Panc1 (cell line): ENCODE results near the gene ADI1. TPM values are rescaled to one million over a fixed set of nuclear protein-coding genes. Genes with fewer than 3 reads are reported as not detected.
"Not testable (repeated sequence)": the region's sequence is repeated elsewhere in the genome, so short reads cannot be mapped to it uniquely, and the experiment has no call there.

ENCODE experiments used
- ATAC-seq: fragments of 200-7000 bp; cut with Tn5 transposase; 2 replicates; pipeline ENCODE4 v1.9.1; 2020; ENCODE audit warnings: mild to moderate bottlenecking, moderate library complexity
- BruUV-seq: library from RNA; stranded (reverse); fragments of 400-500 nt; replicated peaks from 2 replicates; lab custom pipeline; 2021; lab: Mats Ljungman, UMichigan
- CTCF ChIA-PET: fragments of 300-600 bp; sonication (Branson Sonifier 250); formaldehyde crosslinking; loops from one replicate; lab custom pipeline; 2022; ENCODE audit warnings: antibody characterized with exemption; lab: Charles Lee
- POLR2A ChIA-PET: fragments of 300-600 bp; sonication (Branson Sonifier 250); formaldehyde crosslinking; loops from one replicate; lab custom pipeline; 2022; ENCODE audit warnings: antibody characterized with exemption; lab: Charles Lee
- DNase-seq: peaks from one replicate; pipeline ENCODE4 v3.0.0-alpha.2; 2010; ENCODE audit warnings: low read depth, low spot score
- H3K27ac ChIP-seq: 2 replicates; pipeline ENCODE4 v1.5.1; 2011; ENCODE audit warnings: mild to moderate bottlenecking, low read length, inconsistent platforms
- H3K27me3 ChIP-seq: fragments of 200-500 bp; sonication (Bioruptor generic); 2 replicates; pipeline ENCODE4 v1.6.0; 2014; ENCODE audit warnings: low read length, inconsistent platforms; ENCODE audit not compliant: control insufficient read depth, insufficient read depth
- H3K36me3 ChIP-seq: fragments of 200-500 bp; sonication (Bioruptor generic); 2 replicates; pipeline ENCODE4 v1.5.1; 2014; ENCODE audit warnings: inconsistent platforms, mild to moderate bottlenecking, low read length, moderate library complexity; ENCODE audit not compliant: control insufficient read depth, insufficient read depth
- H3K4me1 ChIP-seq: 2 replicates; pipeline ENCODE4 v1.5.1; 2011; ENCODE audit warnings: inconsistent platforms, mild to moderate bottlenecking, low read length, moderate library complexity; ENCODE audit not compliant: control insufficient read depth, insufficient read depth
- H3K4me3 ChIP-seq, 2 experiments: 2 replicates each; pipeline ENCODE4 v1.5.1; 2011 to 2012; ENCODE audit warnings: low read depth in 2 of 2, low read length in 2 of 2, mild to moderate bottlenecking in 2 of 2, inconsistent platforms in 1 of 2, moderate library complexity in 1 of 2
- H3K9me3 ChIP-seq: fragments of 200-500 bp; sonication (Bioruptor generic); 2 replicates; pipeline ENCODE4 v1.5.1; 2014; ENCODE audit warnings: low read depth, mild to moderate bottlenecking, inconsistent platforms, low read length, moderate library complexity; ENCODE audit not compliant: control insufficient read depth, insufficient read depth
- POLR2AphosphoS5 ChIP-seq: IDR thresholded peaks from 2 replicates; pipeline ENCODE4 v1.6.1; 2012; ENCODE audit warnings: mild to moderate bottlenecking, low read depth, low read length, moderate library complexity
- SIN3A ChIP-seq: IDR thresholded peaks from 2 replicates; pipeline ENCODE4 v1.6.1; 2012; ENCODE audit warnings: low read depth, mild to moderate bottlenecking, low read length, moderate library complexity, borderline replicate concordance; ENCODE audit not compliant: insufficient read depth
- TCF7L2 ChIP-seq: IDR thresholded peaks from 2 replicates; pipeline ENCODE4 v1.6.1; 2011; ENCODE audit warnings: mild to moderate bottlenecking, low read depth, low read length, inconsistent platforms
- in situ Hi-C: cut with HindIII; loops from 2 replicates; pipeline ENCODE4 v1.10.0; 2016; ENCODE audit warnings: low sequenced_read_pairs, low pct_unique_long_range_greater_than_20kb
- intact Hi-C: fragments of 100-400 bp; cut with micrococcal nuclease; formaldehyde crosslinking; loops from one replicate; pipeline ENCODE4 v1.10.0; 2022; ENCODE audit not compliant: unreplicated experiment
- total RNA-seq: library from RNA; stranded (reverse); gene quantifications from one replicate; pipeline ENCODE4 v1.2.1, GENCODE V29; 2021; ENCODE audit not compliant: unreplicated experiment
- TF ChIP-seq, protein P1 (sequence below), 2 experiments: IDR thresholded peaks; 2 replicates each; pipeline ENCODE4 v1.6.1; 2011 to 2012; ENCODE audit warnings: low read depth in 2 of 2, control low read depth in 1 of 2, low read length in 1 of 2, mild to moderate bottlenecking in 1 of 2, moderate library complexity in 1 of 2; ENCODE audit not compliant: insufficient read depth in 1 of 2
- TF ChIP-seq, protein P2 (sequence below): fragments of 450-650 bp; IDR thresholded peaks from 2 replicates; pipeline ENCODE4 v1.5.1; 2017; ENCODE audit warnings: mild to moderate bottlenecking

The ADI1 gene
- total RNA-seq, 1 experiment from 2014 or later, result 42.9 TPM

GRCh38 chr2:3454802-3455201, 64.5 kb downstream of the ADI1 start:
- Histone ChIP-seq H3K27me3 (no peaks in the 10 kb centered on the region), H3K27ac (no peak overlapping the region), H3K36me3 (no peaks in the 10 kb centered on the region), H3K4me1 (no peaks in the 10 kb centered on the region), H3K9me3 (no peaks in the 10 kb centered on the region), H3K4me3 (no peak overlapping the region)
- in situ Hi-C loops (no loop called here), intact Hi-C loops (no loop called here)
- POLR2A ChIA-PET, result no interaction called here
- BruUV-seq, result no TSS peak
- CTCF ChIA-PET, result no interaction called here
- TF ChIP-seq POLR2AphosphoS5 (no peak), TCF7L2 (no peak), SIN3A (no peak)
- TF ChIP-seq, protein P1, sequence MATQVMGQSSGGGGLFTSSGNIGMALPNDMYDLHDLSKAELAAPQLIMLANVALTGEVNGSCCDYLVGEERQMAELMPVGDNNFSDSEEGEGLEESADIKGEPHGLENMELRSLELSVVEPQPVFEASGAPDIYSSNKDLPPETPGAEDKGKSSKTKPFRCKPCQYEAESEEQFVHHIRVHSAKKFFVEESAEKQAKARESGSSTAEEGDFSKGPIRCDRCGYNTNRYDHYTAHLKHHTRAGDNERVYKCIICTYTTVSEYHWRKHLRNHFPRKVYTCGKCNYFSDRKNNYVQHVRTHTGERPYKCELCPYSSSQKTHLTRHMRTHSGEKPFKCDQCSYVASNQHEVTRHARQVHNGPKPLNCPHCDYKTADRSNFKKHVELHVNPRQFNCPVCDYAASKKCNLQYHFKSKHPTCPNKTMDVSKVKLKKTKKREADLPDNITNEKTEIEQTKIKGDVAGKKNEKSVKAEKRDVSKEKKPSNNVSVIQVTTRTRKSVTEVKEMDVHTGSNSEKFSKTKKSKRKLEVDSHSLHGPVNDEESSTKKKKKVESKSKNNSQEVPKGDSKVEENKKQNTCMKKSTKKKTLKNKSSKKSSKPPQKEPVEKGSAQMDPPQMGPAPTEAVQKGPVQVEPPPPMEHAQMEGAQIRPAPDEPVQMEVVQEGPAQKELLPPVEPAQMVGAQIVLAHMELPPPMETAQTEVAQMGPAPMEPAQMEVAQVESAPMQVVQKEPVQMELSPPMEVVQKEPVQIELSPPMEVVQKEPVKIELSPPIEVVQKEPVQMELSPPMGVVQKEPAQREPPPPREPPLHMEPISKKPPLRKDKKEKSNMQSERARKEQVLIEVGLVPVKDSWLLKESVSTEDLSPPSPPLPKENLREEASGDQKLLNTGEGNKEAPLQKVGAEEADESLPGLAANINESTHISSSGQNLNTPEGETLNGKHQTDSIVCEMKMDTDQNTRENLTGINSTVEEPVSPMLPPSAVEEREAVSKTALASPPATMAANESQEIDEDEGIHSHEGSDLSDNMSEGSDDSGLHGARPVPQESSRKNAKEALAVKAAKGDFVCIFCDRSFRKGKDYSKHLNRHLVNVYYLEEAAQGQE (IDR thresholded peaks at IDR 0.05; ENCODE audit: insufficient read depth in 1 of 2, low read depth in 2 of 2, low read length in 1 of 2), result no peak
- TF ChIP-seq, protein P2, sequence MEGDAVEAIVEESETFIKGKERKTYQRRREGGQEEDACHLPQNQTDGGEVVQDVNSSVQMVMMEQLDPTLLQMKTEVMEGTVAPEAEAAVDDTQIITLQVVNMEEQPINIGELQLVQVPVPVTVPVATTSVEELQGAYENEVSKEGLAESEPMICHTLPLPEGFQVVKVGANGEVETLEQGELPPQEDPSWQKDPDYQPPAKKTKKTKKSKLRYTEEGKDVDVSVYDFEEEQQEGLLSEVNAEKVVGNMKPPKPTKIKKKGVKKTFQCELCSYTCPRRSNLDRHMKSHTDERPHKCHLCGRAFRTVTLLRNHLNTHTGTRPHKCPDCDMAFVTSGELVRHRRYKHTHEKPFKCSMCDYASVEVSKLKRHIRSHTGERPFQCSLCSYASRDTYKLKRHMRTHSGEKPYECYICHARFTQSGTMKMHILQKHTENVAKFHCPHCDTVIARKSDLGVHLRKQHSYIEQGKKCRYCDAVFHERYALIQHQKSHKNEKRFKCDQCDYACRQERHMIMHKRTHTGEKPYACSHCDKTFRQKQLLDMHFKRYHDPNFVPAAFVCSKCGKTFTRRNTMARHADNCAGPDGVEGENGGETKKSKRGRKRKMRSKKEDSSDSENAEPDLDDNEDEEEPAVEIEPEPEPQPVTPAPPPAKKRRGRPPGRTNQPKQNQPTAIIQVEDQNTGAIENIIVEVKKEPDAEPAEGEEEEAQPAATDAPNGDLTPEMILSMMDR, result no peak
- ATAC-seq (no peak), DNase-seq (no peak)

DNA sequence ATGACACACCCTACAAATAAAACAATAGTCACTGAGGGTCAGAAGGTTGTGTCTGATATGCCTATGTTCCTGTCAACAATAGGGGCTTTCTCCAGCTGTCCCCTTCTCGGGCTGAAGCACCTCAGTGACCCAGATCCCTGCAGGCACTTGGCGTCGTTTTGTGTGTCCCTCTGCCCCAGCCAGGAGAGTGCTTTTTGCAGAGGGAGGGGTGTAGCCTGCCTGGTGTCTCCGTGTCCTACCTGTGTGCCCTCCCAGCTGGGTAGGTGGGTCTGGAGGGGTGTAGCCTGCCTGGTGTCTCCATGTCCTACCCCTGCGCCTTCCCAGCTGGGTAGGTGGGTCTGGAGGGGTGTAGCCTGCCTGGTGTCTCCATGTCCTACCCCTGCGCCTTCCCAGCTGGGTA, 65.3 kb downstream of the ADI1 start:
- H3K27ac ChIP-seq, H3K36me3 ChIP-seq, in situ Hi-C loops, H3K27me3 ChIP-seq, DNase-seq, ATAC-seq, H3K4me1 ChIP-seq, POLR2A ChIA-PET, BruUV-seq, H3K9me3 ChIP-seq, H3K4me3 ChIP-seq, intact Hi-C loops, CTCF ChIA-PET: not testable (repeated sequence)

- intact Hi-C loops (no loop called here), in situ Hi-C loops (no loop called here)
- ATAC-seq, result no peak
- no TSS peak for BruUV-seq
- H3K27ac ChIP-seq, result no peak overlapping the region
- no peak for DNase-seq
- no peaks in the 10 kb centered on the region for H3K4me1 ChIP-seq
- H3K4me3 ChIP-seq, result no peak overlapping the region
- H3K9me3 ChIP-seq, result no peaks in the 10 kb centered on the region
- POLR2A ChIA-PET, result interaction anchor here (0.6 kb wide), 1 partner anchor 151 kb away, joined by 3 read pairs; no protein-coding TSS in a partner anchor
- no peak for TF ChIP-seq SIN3A
- TF ChIP-seq, protein P1 (IDR thresholded peaks at IDR 0.05; ENCODE audit: insufficient read depth in 1 of 2, low read depth in 2 of 2, low read length in 1 of 2), result no peak
- no peak for TF ChIP-seq POLR2AphosphoS5
- TF ChIP-seq TCF7L2, result no peak
- CTCF ChIA-PET, result no interaction called here
- no peaks in the 10 kb centered on the region for H3K27me3 ChIP-seq
- no peaks in the 10 kb centered on the region for H3K36me3 ChIP-seq
Measured at GRCh38 chr2:3453190-3453999, 65.9 kb downstream of the ADI1 start.
